Measurements from ENCODE around the gene MBD6.

DNA sequence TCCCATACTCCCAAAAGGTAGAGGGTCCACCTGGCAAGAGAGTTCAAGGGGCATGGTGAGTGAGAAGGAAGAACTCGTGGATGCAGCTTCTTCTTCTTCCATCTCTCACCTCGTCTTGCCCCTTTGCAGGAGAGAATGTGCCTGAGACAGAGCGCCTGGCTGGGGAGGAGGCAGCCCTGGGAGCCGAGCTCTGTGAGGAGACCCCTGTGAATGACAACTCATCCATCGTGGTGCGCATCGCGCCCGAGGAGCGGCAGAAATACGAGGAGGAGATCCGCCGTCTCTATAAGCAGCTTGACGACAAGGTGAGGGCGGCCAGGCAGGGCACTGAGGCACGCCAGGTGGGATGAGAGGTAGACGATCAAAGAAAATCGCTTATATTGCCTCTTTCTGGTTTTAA, 47.2 kb downstream of the MBD6 start:
- TF ChIP-seq JUN (IDR thresholded peaks at IDR 0.05; ENCODE audit: low read depth, low read length) (no peak), POLR2A (IDR thresholded peaks at IDR 0.05; ENCODE audit: control extremely low read depth in 1 of 2, low read depth in 2 of 2, low read length in 2 of 2) (no peak), PHF8 (conservative IDR thresholded peaks at IDR 0.05; ENCODE audit: low read depth, low read length) (no peak), SIN3A (conservative IDR thresholded peaks at IDR 0.05 in 1 of 2, IDR thresholded peaks at IDR 0.05 in 1 of 2; ENCODE audit: low read depth in 1 of 2, low read length in 2 of 2) (no peak), GABPA (IDR thresholded peaks at IDR 0.05; ENCODE audit: borderline replicate concordance, insufficient read depth, low read length) (no peak), YY1 (IDR thresholded peaks at IDR 0.05; ENCODE audit: low read depth, low read length) (no peak), EP300 (IDR thresholded peaks at IDR 0.05; ENCODE audit: borderline replicate concordance in 1 of 2, low read depth in 2 of 2, low read length in 2 of 2) (no peak), SAP30 (IDR thresholded peaks at IDR 0.05; ENCODE audit: insufficient read depth, insufficient replicate concordance, low read length) (no peak), POLR2AphosphoS5 (IDR thresholded peaks at IDR 0.05; ENCODE audit: low read depth, low read length) (no peak), MAFK (IDR thresholded peaks at IDR 0.05; ENCODE audit: low read depth, low read length) (no peak)
- TF ChIP-seq, protein P1, sequence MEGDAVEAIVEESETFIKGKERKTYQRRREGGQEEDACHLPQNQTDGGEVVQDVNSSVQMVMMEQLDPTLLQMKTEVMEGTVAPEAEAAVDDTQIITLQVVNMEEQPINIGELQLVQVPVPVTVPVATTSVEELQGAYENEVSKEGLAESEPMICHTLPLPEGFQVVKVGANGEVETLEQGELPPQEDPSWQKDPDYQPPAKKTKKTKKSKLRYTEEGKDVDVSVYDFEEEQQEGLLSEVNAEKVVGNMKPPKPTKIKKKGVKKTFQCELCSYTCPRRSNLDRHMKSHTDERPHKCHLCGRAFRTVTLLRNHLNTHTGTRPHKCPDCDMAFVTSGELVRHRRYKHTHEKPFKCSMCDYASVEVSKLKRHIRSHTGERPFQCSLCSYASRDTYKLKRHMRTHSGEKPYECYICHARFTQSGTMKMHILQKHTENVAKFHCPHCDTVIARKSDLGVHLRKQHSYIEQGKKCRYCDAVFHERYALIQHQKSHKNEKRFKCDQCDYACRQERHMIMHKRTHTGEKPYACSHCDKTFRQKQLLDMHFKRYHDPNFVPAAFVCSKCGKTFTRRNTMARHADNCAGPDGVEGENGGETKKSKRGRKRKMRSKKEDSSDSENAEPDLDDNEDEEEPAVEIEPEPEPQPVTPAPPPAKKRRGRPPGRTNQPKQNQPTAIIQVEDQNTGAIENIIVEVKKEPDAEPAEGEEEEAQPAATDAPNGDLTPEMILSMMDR (IDR thresholded peaks at IDR 0.05; ENCODE audit: control extremely low read depth in 1 of 3, insufficient read depth in 1 of 3, low read depth in 1 of 3, low read length in 3 of 3): no peak
- TF ChIP-seq, protein P2, sequence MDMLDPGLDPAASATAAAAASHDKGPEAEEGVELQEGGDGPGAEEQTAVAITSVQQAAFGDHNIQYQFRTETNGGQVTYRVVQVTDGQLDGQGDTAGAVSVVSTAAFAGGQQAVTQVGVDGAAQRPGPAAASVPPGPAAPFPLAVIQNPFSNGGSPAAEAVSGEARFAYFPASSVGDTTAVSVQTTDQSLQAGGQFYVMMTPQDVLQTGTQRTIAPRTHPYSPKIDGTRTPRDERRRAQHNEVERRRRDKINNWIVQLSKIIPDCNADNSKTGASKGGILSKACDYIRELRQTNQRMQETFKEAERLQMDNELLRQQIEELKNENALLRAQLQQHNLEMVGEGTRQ (IDR thresholded peaks at IDR 0.05; ENCODE audit: low read length): no peak

Data from H1 (cell line).